Ovary (tissue), 3 donors: Measurements from ENCODE around the gene BABAM2.

Experiments used
- CTCF ChIP-seq, 3 donors: fragments of 450-650 bp in 2 of 3; fragments of 200-600 bp in 1 of 3; IDR thresholded peaks; one replicate each; pipeline versions ENCODE4 v1.5.1 to v1.8.0; 2016 to 2022; ENCODE audit warnings: antibody characterized with exemption in 3 of 3, mild to moderate bottlenecking in 1 of 3
- EP300 ChIP-seq: sonication (generic); formaldehyde crosslinking; IDR thresholded peaks from one replicate; pipeline ENCODE4 v1.6.1; 2017; ENCODE audit warnings: antibody characterized with exemption
- POLR2A ChIP-seq: fragments of 450-650 bp; IDR thresholded peaks from one replicate; pipeline ENCODE4 v1.6.1; 2017; ENCODE audit warnings: antibody characterized with exemption, mild to moderate bottlenecking, moderate library complexity
- donor health status: DM: no; HTN: no; CAD: no.

GRCh38 chr2:27844821-27845255 lies 45.7 kb upstream of the BABAM2 start:
- no peak for TF ChIP-seq POLR2A
- TF ChIP-seq CTCF (IDR thresholded peaks at IDR 0.05): no peak
- no peak for TF ChIP-seq EP300
